Tibial nerve (tissue), 3 donors: ENCODE measurements around the gene COL4A2.

Source experiments
- POLR2A ChIP-seq, 2 donors: fragments of 450-650 bp; IDR thresholded peaks; one replicate each; pipeline ENCODE4 v1.6.1; 2017; ENCODE audit warnings: antibody characterized with exemption in 2 of 2, mild to moderate bottlenecking in 2 of 2, moderate library complexity in 2 of 2
- TF ChIP-seq, protein P1 (sequence below), 5 experiments: fragments of 200-600 bp in 3 of 5; fragments of 450-650 bp in 2 of 5; sonication (generic) in 3 of 5; IDR thresholded peaks; one replicate each; pipeline ENCODE4 v1.5.1; 2016 to 2019; ENCODE audit warnings: antibody characterized with exemption in 5 of 5, mild to moderate bottlenecking in 3 of 5, moderate library complexity in 2 of 5

DNA sequence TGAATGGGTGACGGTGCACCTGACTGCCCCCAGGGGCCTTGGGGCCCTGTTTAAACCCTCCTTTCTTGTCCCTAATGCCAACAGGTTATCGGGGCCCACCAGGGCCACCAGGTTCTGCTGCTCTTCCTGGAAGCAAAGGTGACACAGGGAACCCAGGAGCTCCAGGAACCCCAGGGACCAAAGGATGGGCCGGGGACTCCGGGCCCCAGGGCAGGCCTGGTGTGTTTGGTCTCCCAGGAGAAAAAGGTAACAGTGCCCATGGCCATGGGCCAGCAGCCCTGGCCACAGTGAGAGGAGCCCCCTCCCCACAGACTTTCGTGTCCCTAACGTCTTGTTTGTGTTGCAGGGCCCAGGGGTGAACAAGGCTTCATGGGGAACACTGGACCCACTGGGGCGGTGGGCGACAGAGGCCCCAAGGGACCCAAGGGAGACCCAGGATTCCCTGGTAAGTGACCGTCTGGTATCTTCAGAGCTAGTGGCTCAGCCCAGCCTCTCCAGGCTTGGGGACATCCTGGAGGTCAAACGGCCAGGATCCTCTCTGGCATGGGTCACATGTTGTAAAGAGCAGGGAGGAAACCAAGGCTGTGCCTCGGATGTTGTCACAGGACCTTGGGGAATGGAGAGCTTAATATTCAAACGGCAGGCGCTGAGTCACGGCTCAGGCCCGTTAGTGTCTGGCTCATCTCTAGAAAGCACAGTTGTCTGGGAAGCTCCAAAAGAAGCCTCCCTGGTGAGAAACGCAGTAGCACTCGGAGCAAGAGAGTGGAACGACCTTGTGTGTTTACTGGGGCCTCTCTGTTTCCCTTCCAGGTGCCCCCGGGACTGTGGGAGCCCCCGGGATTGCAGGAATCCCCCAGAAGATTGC, 196.2 kb downstream of the COL4A2 start:
- TF ChIP-seq, protein P1, sequence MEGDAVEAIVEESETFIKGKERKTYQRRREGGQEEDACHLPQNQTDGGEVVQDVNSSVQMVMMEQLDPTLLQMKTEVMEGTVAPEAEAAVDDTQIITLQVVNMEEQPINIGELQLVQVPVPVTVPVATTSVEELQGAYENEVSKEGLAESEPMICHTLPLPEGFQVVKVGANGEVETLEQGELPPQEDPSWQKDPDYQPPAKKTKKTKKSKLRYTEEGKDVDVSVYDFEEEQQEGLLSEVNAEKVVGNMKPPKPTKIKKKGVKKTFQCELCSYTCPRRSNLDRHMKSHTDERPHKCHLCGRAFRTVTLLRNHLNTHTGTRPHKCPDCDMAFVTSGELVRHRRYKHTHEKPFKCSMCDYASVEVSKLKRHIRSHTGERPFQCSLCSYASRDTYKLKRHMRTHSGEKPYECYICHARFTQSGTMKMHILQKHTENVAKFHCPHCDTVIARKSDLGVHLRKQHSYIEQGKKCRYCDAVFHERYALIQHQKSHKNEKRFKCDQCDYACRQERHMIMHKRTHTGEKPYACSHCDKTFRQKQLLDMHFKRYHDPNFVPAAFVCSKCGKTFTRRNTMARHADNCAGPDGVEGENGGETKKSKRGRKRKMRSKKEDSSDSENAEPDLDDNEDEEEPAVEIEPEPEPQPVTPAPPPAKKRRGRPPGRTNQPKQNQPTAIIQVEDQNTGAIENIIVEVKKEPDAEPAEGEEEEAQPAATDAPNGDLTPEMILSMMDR (IDR thresholded peaks at IDR 0.05) = no peak
- TF ChIP-seq POLR2A (IDR thresholded peaks at IDR 0.05) = no peak
